ENCODE data around the gene NUDT16L1. TPM values are rescaled to one million over a fixed set of nuclear protein-coding genes. Genes with fewer than 3 reads are reported as not detected.

Gene NUDT16L1
- total and polyA plus RNA-seq, 9 of the 15 experiments (the other 6 are each of a cell fraction or from before 2014, with no cell fraction given) = 1.4 to 37.6 (median 13.7) TPM

GRCh38 chr16:4696172-4696904, 3.0 kb downstream of the NUDT16L1 start (continued):
- TF ChIP-seq BCLAF1 (IDR thresholded peaks at IDR 0.05; ENCODE audit: borderline replicate concordance in 1 of 2, control insufficient read depth in 1 of 2, low read depth in 2 of 2, low read length in 1 of 2) (no peak), RBM14 (IDR thresholded peaks at IDR 0.05; ENCODE audit: borderline replicate concordance, insufficient read depth, low read depth, low read length) (no peak), LCOR (CRISPR knock-in tag; IDR thresholded peaks at IDR 0.05) (no peak), NCOA1 (IDR thresholded peaks at IDR 0.05; ENCODE audit: low read depth) (no peak), ZNF175 (CRISPR knock-in tag; IDR thresholded peaks at IDR 0.05; ENCODE audit: low read depth) (no peak), TFAP4 (CRISPR knock-in tag; IDR thresholded peaks at IDR 0.05; ENCODE audit: borderline replicate concordance) (no peak), NR2F6 (CRISPR knock-in tag; IDR thresholded peaks at IDR 0.05) (no peak), PCBP1 (IDR thresholded peaks at IDR 0.05; ENCODE audit: low read depth, low read length, poor library complexity, severe bottlenecking) (no peak), EP400 (IDR thresholded peaks at IDR 0.05) (no peak), HIVEP1 (CRISPR knock-in tag; IDR thresholded peaks at IDR 0.05) (no peak), ATF1 (CRISPR knock-in tag; IDR thresholded peaks at IDR 0.05) (no peak), ATF1 (tag; IDR thresholded peaks at IDR 0.05) (no peak), ZNF740 (CRISPR knock-in tag; IDR thresholded peaks at IDR 0.05) (no peak), ZNF740 (tag; IDR thresholded peaks at IDR 0.05) (no peak), PTBP1 (IDR thresholded peaks at IDR 0.05; ENCODE audit: low read depth, low read length) (no peak), ESRRB (CRISPR knock-in tag; IDR thresholded peaks at IDR 0.05; ENCODE audit: borderline replicate concordance) (no peak), AFF1 (IDR thresholded peaks at IDR 0.05; ENCODE audit: low read depth in 1 of 2, partially characterized antibody in 2 of 2) (no peak)
